ENCODE measurements around the gene COQ7.

DNA sequence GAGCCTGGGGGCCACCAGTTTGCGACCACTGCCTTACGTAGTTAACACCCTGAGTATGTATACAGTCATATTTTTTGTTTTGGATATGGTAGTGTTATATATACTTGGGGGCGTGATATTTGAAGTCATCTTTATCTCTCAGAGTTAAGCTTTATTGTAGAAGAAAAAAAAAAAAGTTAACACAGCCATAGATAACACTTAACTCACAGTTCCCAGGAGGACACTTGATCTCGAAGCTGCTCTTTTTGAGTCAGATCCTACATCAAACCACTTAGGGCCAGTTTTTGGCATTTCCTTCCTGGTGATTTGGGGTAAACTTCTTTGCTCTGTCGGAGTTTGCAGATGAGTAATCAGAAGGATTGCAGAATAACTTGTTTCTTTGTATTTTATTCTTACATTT lies 52.1 kb downstream of the COQ7 start:
- TF ChIP-seq POLR2A (IDR thresholded peaks at IDR 0.05), result no peak
- TF ChIP-seq, protein P1, sequence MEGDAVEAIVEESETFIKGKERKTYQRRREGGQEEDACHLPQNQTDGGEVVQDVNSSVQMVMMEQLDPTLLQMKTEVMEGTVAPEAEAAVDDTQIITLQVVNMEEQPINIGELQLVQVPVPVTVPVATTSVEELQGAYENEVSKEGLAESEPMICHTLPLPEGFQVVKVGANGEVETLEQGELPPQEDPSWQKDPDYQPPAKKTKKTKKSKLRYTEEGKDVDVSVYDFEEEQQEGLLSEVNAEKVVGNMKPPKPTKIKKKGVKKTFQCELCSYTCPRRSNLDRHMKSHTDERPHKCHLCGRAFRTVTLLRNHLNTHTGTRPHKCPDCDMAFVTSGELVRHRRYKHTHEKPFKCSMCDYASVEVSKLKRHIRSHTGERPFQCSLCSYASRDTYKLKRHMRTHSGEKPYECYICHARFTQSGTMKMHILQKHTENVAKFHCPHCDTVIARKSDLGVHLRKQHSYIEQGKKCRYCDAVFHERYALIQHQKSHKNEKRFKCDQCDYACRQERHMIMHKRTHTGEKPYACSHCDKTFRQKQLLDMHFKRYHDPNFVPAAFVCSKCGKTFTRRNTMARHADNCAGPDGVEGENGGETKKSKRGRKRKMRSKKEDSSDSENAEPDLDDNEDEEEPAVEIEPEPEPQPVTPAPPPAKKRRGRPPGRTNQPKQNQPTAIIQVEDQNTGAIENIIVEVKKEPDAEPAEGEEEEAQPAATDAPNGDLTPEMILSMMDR (IDR thresholded peaks at IDR 0.05), result no peak
